K562 (cell line): ENCODE results near the gene PREX1.

Experiments used
- CTCF ChIP-seq, 3 experiments: IDR thresholded peaks in 2 of 3; conservative IDR thresholded peaks in 1 of 3; 2 replicates each; pipeline ENCODE4 v1.5.1; 2011 to 2012; ENCODE audit warnings: low read length in 3 of 3, mild to moderate bottlenecking in 3 of 3, control low read depth in 2 of 3, improper control_type of control experiment in 1 of 3, inconsistent platforms in 1 of 3, low read depth in 1 of 3, mixed read lengths in 1 of 3, moderate library complexity in 1 of 3; ENCODE audit not compliant: insufficient read depth in 2 of 3
- GTF2B ChIP-seq: IDR thresholded peaks from 2 replicates; pipeline ENCODE4 v1.6.1; 2011; ENCODE audit not compliant: insufficient read length; ENCODE audit errors: extremely low read depth
- USF1 ChIP-seq: sonication (generic); formaldehyde crosslinking; IDR thresholded peaks from 2 replicates; pipeline ENCODE4 v1.9.0; 2022; ENCODE audit warnings: mild to moderate bottlenecking, missing genetic modification reagents
- XRCC3 ChIP-seq: fragments of 450-650 bp; IDR thresholded peaks from 2 replicates; pipeline ENCODE4 v1.6.1; 2017; ENCODE audit warnings: mild to moderate bottlenecking, moderate library complexity
- ZNF274 ChIP-seq: IDR thresholded peaks from 2 replicates; pipeline ENCODE4 v1.6.1; 2011; ENCODE audit warnings: low read depth, mild to moderate bottlenecking, low read length, moderate library complexity, borderline replicate concordance

GRCh38 chr20:48748556-48748955 is 79.2 kb downstream of the PREX1 start:
- TF ChIP-seq XRCC3 (no peak), USF1 (CRISPR knock-in tag) (no peak), ZNF274 (no peak), CTCF (IDR thresholded peaks at IDR 0.05 in 2 of 3, conservative IDR thresholded peaks at IDR 0.05 in 1 of 3; ENCODE audit: insufficient read depth in 2 of 3, low read depth in 1 of 3, low read length in 3 of 3) (no peak), GTF2B (no peak)
